Measurements from ENCODE around the gene ZNF429. TPM values are rescaled to one million over a fixed set of nuclear protein-coding genes. Genes with fewer than 3 reads are reported as not detected.

Gene ZNF429
- total and polyA plus RNA-seq, 12 donors, result 3.8 to 12.2 (median 8.4) TPM

GRCh38 chr19:21580101-21580500 is 74.7 kb downstream of the ZNF429 start:
- TF ChIP-seq CTCF (IDR thresholded peaks at IDR 0.05), result no peak
- Histone ChIP-seq H3K27ac (no peak overlapping the region), H3K36me3 (no peaks in the 10 kb centered on the region), H3K27me3 (peaks cover 0 to 5% (median 0%) of the 10 kb centered on the region in 7 donors), H3K4me1 (peaks cover 0 to 8% (median 0%) of the 10 kb centered on the region in 9 donors), H3K9me3 (peaks cover 0 to 43% (median 2%) of the 10 kb centered on the region in 11 donors), H3K4me3 (no peak overlapping the region)
- DNase-seq, result no peak
- no peak for ATAC-seq
- 56 to 60% methylated on average over 3 of the region's 3 CpGs for WGBS, 2 donors
- intact Hi-C loops (cut with DNase I), result no loop called here

- intact Hi-C loops (cut with DNase I), result no loop called here
- H3K4me3 ChIP-seq, result no peak overlapping the region
- H3K9me3 ChIP-seq, result peaks cover 0 to 47% (median 2%) of the 10 kb centered on the region in 11 donors
- H3K4me1 ChIP-seq, result peaks cover 0 to 16% (median 0%) of the 10 kb centered on the region in 9 donors
- DNase-seq (no peak), ATAC-seq (no peak)
- peaks cover 0 to 8% (median 0%) of the 10 kb centered on the region in 7 donors for H3K27me3 ChIP-seq
- H3K36me3 ChIP-seq, result no peaks in the 10 kb centered on the region
- 82 to 91% methylated on average over 1 of the region's 1 CpG for WGBS, 2 donors
- TF ChIP-seq CTCF (IDR thresholded peaks at IDR 0.05), result no peak
- H3K27ac ChIP-seq, result no peak overlapping the region
Measured at GRCh38 chr19:21580818-21581217, 75.4 kb downstream of the ZNF429 start.

- H3K4me3 ChIP-seq, result no peak overlapping the region
- H3K27me3 ChIP-seq, result peaks cover 0 to 15% (median 4%) of the 10 kb centered on the region in 7 donors
- no peaks in the 10 kb centered on the region for H3K36me3 ChIP-seq
- intact Hi-C loops (cut with DNase I), result no loop called here
- peaks cover 0 to 17% (median 4%) of the 10 kb centered on the region in 9 donors for H3K4me1 ChIP-seq
- H3K9me3 ChIP-seq, result peaks cover 0 to 38% (median 2%) of the 10 kb centered on the region in 11 donors
- WGBS, 2 donors, result 91 to 96% methylated on average over 1 of the region's 1 CpG
- no peak for TF ChIP-seq CTCF (IDR thresholded peaks at IDR 0.05)
- no peak overlapping the region for H3K27ac ChIP-seq
- DNase-seq, result no peak
- no peak for ATAC-seq
Measured at GRCh38 chr19:21581646-21582240, 76.3 kb downstream of the ZNF429 start.

DNA sequence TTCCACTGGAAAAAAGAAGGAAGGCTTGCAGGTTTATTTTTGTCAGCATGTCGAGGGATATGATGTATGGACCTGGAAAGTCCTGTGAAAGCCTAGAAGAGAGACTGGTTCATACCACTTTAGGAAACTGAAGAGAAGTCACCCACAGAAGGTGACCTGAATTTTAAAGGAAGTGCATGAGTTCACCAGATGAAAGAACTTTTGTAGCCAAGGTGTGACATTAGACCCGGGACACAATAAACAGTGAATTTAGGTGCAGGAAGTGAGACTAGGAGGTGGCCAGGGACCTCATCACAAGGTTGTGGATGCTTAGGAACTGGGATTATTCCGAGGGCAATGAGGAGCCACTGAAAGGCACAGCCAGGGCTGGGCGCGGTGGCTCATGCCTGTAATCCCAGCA is 79.1 kb downstream of the ZNF429 start:
- ATAC-seq (no peak), DNase-seq (no peak)
- Histone ChIP-seq H3K36me3 (no peaks in the 10 kb centered on the region), H3K27me3 (peaks cover 0 to 25% (median 4%) of the 10 kb centered on the region in 7 donors), H3K9me3 (peaks cover 0 to 31% (median 2%) of the 10 kb centered on the region in 11 donors), H3K27ac (no peak overlapping the region), H3K4me1 (peaks cover 0 to 23% (median 4%) of the 10 kb centered on the region in 9 donors), H3K4me3 (peak overlapping the region in 1 of 10 donors; percentile 87)
- intact Hi-C loops (cut with DNase I), result no loop called here
- WGBS, 2 donors, result 83 to 85% methylated on average over 5 of the region's 5 CpGs
- TF ChIP-seq CTCF (IDR thresholded peaks at IDR 0.05), result no peak
